ENCODE results near the gene NXPE4. TPM values are rescaled to one million over a fixed set of nuclear protein-coding genes. Genes with fewer than 3 reads are reported as not detected.
"Not testable (repeated sequence)": the region's sequence is repeated elsewhere in the genome, so short reads cannot be mapped to it uniquely, and the experiment has no call there.

Gene NXPE4
- polyA plus RNA-seq, 3 donors = not detected

DNA sequence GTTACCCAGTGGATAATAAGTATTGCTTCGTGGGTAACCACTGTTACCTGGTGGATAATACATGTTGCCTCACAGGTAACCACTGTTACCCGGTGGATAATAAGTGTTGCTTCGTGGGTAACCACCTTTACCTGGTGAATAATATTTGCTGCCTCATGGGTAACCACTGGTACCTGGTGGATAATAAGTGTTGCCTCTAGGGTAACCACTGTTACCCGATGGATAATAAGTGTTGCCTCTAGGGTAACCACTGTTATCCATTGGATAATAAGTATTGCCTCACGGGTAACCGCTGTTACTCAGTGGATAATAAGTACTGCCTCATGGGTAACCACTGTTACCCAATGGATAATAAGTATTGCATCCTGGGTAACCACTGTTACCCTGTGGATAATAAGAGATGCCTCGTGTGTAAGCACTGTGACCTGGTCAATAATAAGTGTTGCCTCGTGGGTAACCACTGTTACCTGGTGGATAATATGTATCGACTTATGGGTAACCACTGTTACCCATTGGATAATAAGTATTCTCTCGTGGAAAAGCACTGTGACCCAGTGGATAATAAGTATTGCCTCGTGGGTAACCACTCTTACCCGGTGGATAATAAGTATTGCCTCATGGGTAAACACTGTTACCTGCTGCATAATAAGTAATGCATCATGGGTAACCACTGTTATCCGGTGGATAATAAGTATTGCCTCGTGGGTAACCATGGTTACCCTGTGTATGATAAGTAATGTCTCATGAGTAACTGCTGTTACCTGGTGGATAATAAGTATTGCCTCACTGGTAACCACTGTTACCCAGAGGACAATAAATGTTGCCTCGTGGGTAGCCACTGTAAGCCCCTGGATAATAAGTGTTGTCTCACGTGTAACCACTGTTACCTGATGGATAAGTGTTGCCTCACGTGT, 20.1 kb upstream of the NXPE4 start:
- Histone ChIP-seq H3K4me2 (replicated peaks; ENCODE audit: extremely low read depth, low read length, poor library complexity, severe bottlenecking) (no peak overlapping the region), H3K9ac (ENCODE audit: insufficient read depth, low read length, poor library complexity, severe bottlenecking) (no peak overlapping the region), H3K4me3 (replicated peaks in 1 of 3; ENCODE audit: low read depth in 2 of 3, low read length in 3 of 3) (no peak overlapping the region), H2AFZ (ENCODE audit: insufficient read depth, low read depth, low read length, poor library complexity, severe bottlenecking) (no peak overlapping the region), H3K9me3 (replicated peaks in 1 of 2; ENCODE audit: control insufficient read depth in 1 of 2, insufficient read depth in 1 of 2, low read length in 2 of 2) (peaks cover 8 to 100% of the 10 kb centered on the region in 2 donors), H3K27ac (ENCODE audit: low read depth in 1 of 2, low read length in 2 of 2) (no peak overlapping the region), H3K27me3 (ENCODE audit: control insufficient read depth in 2 of 2, insufficient read depth in 2 of 2, low read length in 2 of 2) (no peaks in the 10 kb centered on the region), H4K20me1 (ENCODE audit: insufficient read depth, low read length) (no peaks in the 10 kb centered on the region), H3K4me1 (ENCODE audit: control insufficient read depth in 1 of 2, insufficient read depth in 2 of 2, low read length in 2 of 2) (no peaks in the 10 kb centered on the region), H3K36me3 (replicated peaks in 1 of 2; ENCODE audit: control insufficient read depth in 1 of 2, insufficient read depth in 2 of 2, low read length in 2 of 2) (no peaks in the 10 kb centered on the region), H3K79me2 (ENCODE audit: insufficient read depth, low read length) (no peaks in the 10 kb centered on the region)
- intact Hi-C loops (cut with micrococcal nuclease) = no loop called here
- Mint-ChIP-seq H3K4me3 (no peak overlapping the region), H3K9me3 (peaks cover 0 to 21% (median 7%) of the 10 kb centered on the region in 7 donors), H3K36me3 (no peaks in the 10 kb centered on the region), H3K27ac (no peak overlapping the region), H3K27me3 (ENCODE audit: low read depth in 3 of 3) (no peaks in the 10 kb centered on the region), H3K4me1 (no peaks in the 10 kb centered on the region)
- DNase-seq = no peak
- TF ChIP-seq, protein P1, sequence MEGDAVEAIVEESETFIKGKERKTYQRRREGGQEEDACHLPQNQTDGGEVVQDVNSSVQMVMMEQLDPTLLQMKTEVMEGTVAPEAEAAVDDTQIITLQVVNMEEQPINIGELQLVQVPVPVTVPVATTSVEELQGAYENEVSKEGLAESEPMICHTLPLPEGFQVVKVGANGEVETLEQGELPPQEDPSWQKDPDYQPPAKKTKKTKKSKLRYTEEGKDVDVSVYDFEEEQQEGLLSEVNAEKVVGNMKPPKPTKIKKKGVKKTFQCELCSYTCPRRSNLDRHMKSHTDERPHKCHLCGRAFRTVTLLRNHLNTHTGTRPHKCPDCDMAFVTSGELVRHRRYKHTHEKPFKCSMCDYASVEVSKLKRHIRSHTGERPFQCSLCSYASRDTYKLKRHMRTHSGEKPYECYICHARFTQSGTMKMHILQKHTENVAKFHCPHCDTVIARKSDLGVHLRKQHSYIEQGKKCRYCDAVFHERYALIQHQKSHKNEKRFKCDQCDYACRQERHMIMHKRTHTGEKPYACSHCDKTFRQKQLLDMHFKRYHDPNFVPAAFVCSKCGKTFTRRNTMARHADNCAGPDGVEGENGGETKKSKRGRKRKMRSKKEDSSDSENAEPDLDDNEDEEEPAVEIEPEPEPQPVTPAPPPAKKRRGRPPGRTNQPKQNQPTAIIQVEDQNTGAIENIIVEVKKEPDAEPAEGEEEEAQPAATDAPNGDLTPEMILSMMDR (IDR thresholded peaks at IDR 0.05) = no peak
- WGBS (ENCODE audit: insufficient coverage) = 95% methylated on average over 14 of the region's 17 CpGs

DNA sequence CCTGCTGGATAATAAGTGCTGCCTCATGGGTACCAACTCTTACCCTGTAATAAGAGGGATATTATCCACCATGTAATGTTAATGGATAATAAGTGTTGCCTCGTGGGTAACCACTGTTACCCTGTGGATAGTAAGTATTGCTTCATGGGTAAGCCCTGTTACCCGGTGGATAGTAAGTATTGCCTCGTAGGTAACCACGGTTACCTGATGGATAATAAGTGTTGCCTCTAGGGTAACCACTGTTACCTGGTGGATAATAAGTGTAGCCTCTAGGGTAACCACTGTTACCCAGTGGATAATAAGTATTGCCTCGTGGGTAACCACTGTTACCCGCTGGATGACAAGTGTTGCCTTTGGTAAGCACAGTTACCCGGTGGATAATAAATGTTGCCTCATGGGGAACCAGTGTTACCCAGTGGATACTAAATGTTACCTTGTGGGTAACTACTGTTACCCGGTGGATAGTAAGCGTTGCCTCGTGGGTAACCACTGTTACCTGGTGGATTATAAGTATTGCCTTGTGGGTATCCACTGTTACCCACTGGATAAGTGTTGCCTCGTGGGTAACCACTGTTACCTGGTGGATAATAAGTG, 18.6 kb upstream of the NXPE4 start:
- Histone ChIP-seq H3K79me2 (ENCODE audit: insufficient read depth, low read length) (no peaks in the 10 kb centered on the region), H3K27me3 (ENCODE audit: control insufficient read depth in 2 of 2, insufficient read depth in 2 of 2, low read length in 2 of 2) (no peaks in the 10 kb centered on the region), H3K9me3 (replicated peaks in 1 of 2; ENCODE audit: control insufficient read depth in 1 of 2, insufficient read depth in 1 of 2, low read length in 2 of 2) (peaks cover 5 to 100% of the 10 kb centered on the region in 2 donors), H3K4me3 (replicated peaks in 1 of 3; ENCODE audit: low read depth in 2 of 3, low read length in 3 of 3) (no peak overlapping the region), H3K4me1 (ENCODE audit: control insufficient read depth in 1 of 2, insufficient read depth in 2 of 2, low read length in 2 of 2) (no peaks in the 10 kb centered on the region), H3K9ac (ENCODE audit: insufficient read depth, low read length, poor library complexity, severe bottlenecking) (no peak overlapping the region), H3K27ac (ENCODE audit: low read depth in 1 of 2, low read length in 2 of 2) (no peak overlapping the region), H4K20me1 (ENCODE audit: insufficient read depth, low read length) (no peaks in the 10 kb centered on the region), H3K36me3 (replicated peaks in 1 of 2; ENCODE audit: control insufficient read depth in 1 of 2, insufficient read depth in 2 of 2, low read length in 2 of 2) (no peaks in the 10 kb centered on the region), H2AFZ (ENCODE audit: insufficient read depth, low read depth, low read length, poor library complexity, severe bottlenecking) (no peak overlapping the region), H3K4me2 (replicated peaks; ENCODE audit: extremely low read depth, low read length, poor library complexity, severe bottlenecking) (no peak overlapping the region)
- TF ChIP-seq, protein P1 (IDR thresholded peaks at IDR 0.05) = no peak
- Mint-ChIP-seq H3K27me3 (ENCODE audit: low read depth in 3 of 3) (no peaks in the 10 kb centered on the region), H3K36me3 (no peaks in the 10 kb centered on the region), H3K9me3 (peaks cover 0 to 15% (median 6%) of the 10 kb centered on the region in 7 donors), H3K27ac (no peak overlapping the region), H3K4me3 (no peak overlapping the region), H3K4me1 (no peaks in the 10 kb centered on the region)
- intact Hi-C loops (cut with micrococcal nuclease) = no loop called here
- WGBS (ENCODE audit: insufficient coverage) = 92% methylated on average over 11 of the region's 11 CpGs
- no peak for DNase-seq

DNA sequence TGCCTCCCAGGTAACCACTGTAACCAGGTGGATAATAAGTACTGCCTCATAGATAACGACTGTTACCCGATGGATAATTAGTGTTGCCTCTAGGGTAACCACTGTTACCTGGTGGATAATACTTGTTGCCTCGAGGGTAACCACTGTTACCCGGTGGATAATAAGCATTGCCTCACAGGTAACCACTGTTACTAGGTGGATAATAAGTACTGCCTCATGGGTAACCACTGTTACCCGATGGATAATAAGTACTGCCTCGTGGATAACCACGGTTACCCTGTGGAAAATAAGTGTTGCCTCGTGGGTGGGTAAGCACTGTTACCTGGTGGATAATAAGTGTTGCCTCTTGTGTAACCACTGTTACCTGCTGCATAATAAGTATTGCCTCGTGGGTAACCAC, 17.5 kb upstream of the NXPE4 start:
- H3K4me2 ChIP-seq (replicated peaks; ENCODE audit: extremely low read depth, low read length, poor library complexity, severe bottlenecking); H3K27ac Mint-ChIP-seq; H3K36me3 ChIP-seq (replicated peaks in 1 of 2; ENCODE audit: control insufficient read depth in 1 of 2, insufficient read depth in 2 of 2, low read length in 2 of 2); DNase-seq; H3K27ac ChIP-seq (ENCODE audit: low read depth in 1 of 2, low read length in 2 of 2); H3K4me3 Mint-ChIP-seq; intact Hi-C loops (cut with micrococcal nuclease); H3K27me3 Mint-ChIP-seq (ENCODE audit: low read depth in 3 of 3); H3K9ac ChIP-seq (ENCODE audit: insufficient read depth, low read length, poor library complexity, severe bottlenecking); H4K20me1 ChIP-seq (ENCODE audit: insufficient read depth, low read length); H3K36me3 Mint-ChIP-seq; H3K4me3 ChIP-seq (replicated peaks in 1 of 3; ENCODE audit: low read depth in 2 of 3, low read length in 3 of 3); H3K79me2 ChIP-seq (ENCODE audit: insufficient read depth, low read length); H3K4me1 Mint-ChIP-seq; H2AFZ ChIP-seq (ENCODE audit: insufficient read depth, low read depth, low read length, poor library complexity, severe bottlenecking); H3K4me1 ChIP-seq (ENCODE audit: control insufficient read depth in 1 of 2, insufficient read depth in 2 of 2, low read length in 2 of 2); H3K27me3 ChIP-seq (ENCODE audit: control insufficient read depth in 2 of 2, insufficient read depth in 2 of 2, low read length in 2 of 2): not testable (repeated sequence)
- peaks cover 4 to 100% of the 10 kb centered on the region in 2 donors for H3K9me3 ChIP-seq (replicated peaks in 1 of 2; ENCODE audit: control insufficient read depth in 1 of 2, insufficient read depth in 1 of 2, low read length in 2 of 2)
- H3K9me3 Mint-ChIP-seq = peaks cover 0 to 12% (median 5%) of the 10 kb centered on the region in 7 donors
- WGBS (ENCODE audit: insufficient coverage) = 98% methylated on average over 8 of the region's 9 CpGs

Measured in CD14-positive monocyte (primary cell).